Fibroblast of skin of right quadriceps (primary cell): ENCODE measurements around the gene FAM221A.
"Not testable (repeated sequence)": the region's sequence is repeated elsewhere in the genome, so short reads cannot be mapped to it uniquely, and the experiment has no call there.

Source experiments
- DNase-seq: peaks from one replicate; pipeline ENCODE4 v3.0.0-alpha.2; 2013

FAM221A gene, protein sequence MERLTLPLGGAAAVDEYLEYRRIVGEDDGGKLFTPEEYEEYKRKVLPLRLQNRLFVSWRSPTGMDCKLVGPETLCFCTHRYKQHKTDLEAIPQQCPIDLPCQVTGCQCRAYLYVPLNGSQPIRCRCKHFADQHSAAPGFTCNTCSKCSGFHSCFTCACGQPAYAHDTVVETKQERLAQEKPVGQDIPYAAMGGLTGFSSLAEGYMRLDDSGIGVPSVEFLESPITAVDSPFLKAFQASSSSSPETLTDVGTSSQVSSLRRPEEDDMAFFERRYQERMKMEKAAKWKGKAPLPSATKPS

DNA sequence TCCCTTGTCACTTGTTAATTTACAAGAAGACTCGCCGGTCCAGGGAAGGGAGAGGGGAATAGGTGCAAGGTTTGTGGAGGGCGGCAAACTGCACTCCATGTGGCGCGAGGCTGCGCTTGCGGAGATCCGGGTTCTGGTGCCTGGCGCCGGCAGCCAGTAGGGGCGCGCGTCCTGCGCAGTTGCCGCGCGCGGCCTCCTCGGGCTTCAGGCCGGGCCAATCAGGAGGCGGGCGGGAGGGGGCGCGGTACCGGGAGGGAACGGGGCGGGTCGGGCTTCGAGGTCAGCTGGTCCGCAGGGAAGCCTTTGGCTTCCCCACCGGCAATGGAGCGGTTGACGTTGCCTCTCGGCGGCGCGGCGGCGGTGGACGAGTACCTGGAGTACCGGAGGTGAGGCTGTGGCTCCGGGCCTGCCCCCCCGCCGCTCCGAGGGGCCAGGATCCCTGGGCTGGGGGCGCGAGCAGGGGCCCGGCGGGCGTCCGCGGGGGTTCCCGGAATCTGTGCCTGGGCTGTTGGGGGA lies at the start of gene FAM221A:
Gene FAM221A (plus strand): TSS at position 302 of the 516 bp plus-strand sequence. CDS start 20 bp downstream, at position 322.
- DNase-seq = peak; percentile 69

DNA sequence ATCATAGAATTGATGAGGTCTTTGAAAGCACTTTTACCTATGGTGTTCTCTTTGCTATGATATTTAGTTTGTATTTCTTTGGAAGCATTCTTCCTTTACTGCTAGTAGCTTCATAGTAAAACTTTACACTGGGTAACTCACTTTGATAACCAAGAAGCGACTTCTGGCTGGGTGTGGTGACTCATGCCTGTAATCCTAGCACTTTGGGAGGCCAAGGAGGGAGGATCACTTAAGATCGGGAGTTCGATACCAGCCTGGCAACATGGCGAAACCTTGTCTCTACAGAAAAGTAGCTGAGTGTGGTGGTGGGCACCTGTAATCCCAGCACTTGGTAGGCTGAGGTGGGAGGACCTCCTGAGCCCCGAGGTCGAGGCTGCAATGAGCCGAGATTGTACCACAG lies 46.6 kb upstream of the FAM221A start:
- no peak for DNase-seq

- no peak for DNase-seq
Observed at GRCh38 chr7:23645822-23646221, 34.2 kb upstream of the FAM221A start.

DNA sequence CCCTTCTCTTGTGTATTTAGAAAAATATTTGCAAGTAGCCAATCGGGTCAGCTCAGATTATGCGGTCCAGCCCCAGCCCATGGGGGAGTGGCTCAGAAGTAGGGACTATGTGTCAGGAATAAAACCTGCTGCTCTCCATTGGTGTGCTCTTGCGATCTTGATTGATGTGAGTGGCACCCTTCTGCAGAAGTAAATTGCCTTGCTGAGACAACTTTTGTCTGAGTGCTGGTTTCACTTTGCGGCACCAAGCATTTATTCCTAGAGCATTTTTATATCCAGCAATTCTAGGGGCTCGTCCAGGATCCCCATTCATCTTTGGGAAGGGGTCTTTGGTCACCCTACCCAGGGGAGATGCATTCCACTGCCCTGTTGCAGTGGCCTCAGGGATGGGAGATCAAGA lies 26.1 kb upstream of the FAM221A start:
- DNase-seq = no peak

GRCh38 chr7:23654508-23654907 lies 25.5 kb upstream of the FAM221A start:
- DNase-seq = no peak

GRCh38 chr7:23655433-23655832 lies 24.6 kb upstream of the FAM221A start:
- DNase-seq = no peak

GRCh38 chr7:23658831-23659427 lies 21.1 kb upstream of the FAM221A start:
- no peak for DNase-seq

DNA sequence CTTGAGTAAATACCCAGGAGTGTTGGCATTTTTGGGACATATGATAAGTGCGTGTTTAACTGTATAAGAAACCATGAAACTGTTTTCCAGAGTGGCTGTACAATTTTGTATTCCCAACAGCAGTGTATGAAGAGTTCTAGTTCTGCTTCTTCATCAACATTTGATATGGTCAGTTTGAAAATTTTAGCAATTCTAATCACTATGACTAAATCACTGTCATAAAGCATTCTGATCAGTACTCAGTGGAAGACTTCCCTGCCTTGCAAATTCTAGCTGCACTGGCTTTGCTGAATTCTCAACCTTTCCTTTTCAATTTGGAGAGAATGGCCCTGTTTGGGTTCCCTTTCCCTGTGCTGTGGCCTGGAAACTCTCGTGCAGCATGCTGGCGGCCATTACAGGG lies 18.6 kb upstream of the FAM221A start:
- DNase-seq = no peak

GRCh38 chr7:23662124-23662983 lies 17.6 kb upstream of the FAM221A start:
- peak; percentile 38 for DNase-seq

DNA sequence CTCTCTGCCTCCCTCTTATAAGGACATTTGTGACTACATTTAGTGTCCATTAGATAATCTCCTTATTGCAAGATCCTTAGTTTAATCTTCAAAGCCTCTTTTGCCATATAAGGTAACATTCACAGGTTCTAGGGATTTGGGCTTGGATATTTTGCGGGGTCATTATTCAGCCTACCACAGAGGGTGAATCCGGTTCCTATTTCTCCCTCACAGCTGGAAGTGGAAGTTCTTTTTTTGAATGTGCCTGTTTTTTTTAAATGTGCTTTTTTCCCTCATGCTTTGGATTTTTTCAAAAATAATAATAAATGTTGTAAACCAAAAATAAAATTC lies 17.1 kb upstream of the FAM221A start:
- no peak for DNase-seq

GRCh38 chr7:23664122-23664521 lies 15.9 kb upstream of the FAM221A start:
- no peak for DNase-seq

DNA sequence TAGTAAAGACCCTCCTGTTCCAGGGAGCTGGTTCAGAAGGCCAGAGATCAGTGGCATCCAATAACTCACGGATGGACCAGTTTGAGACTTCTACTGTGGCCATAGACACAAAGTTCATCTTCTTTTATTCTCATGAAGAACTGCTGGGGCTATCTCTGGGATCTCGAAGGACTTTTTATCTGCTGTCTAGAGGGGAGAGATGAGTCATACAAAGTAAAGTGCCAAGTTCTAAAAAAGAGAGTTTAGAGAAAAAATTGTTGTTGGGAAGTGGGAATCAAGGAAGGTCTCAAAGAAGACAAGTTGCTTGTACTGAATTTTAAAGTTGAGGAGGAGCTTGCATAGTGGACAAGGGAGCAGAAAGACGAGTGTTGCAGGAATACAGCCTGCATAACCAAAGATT lies 8.0 kb upstream of the FAM221A start:
- no peak for DNase-seq

DNA sequence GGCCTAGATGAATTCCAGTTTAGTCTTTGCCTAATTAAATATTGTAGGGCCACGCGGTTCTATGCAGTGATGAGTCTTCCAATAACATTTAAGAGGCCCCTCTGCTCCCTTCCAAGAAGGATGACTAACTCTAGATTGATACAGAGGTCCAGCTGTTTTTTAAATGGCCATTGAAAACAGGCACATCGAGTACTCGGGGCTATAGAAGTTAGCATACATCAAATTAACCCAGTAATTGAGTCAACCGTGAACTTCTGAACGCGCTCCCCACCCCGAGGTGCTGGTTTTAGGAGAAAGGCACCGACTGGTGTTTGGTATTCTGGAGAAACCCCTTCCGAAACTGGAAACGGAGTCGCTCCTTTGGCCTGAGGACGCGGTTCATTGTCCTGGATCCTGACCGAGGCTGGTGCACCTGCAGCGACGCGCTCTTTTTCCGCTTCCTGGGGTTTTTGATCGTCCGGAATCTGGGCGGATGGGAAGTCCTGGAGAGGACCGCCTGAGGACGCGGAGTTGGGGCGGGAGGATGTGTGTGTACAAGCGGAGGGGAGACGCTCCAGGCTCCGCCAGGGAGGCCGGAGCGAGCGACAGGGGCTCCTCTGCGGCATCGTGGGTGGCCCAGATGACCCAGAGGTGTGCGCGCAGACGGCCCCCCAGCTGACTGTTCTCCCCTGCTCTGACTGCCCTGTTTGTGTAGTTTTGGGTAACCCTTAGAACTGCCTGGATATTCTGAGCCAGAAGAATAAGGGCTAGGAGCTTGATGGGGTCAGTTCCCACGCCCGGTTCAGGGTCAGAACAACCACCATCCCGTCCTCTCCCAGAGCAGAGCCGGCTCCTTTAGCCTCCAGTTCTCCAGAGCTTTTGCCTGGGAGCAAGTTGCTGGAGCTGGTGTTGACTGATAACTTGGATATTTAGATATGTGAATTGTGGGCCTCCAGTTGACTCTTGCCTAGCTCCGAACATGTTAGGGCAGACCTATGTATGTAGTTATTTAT lies 711 bp downstream of the FAM221A start:
- DNase-seq = peak; percentile 38

DNA sequence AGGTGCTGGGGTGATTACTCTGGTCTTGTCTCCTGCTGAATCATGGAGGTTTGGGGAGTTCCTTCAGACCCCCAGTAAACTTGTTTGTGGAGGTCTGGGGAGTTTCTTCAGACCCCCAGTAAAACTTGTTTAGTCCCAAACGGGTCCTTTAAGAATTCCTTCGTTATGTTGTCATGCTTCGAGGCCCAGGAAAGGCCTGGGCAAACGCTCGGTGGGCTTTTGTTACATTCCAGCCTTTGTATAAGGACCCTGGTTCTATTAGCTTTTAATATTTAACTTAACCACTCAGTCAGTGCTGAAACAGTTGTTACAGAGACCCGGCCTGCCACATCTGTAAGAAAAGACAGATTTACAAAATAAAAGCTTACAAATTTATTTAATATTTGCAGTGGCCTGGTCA lies 4.0 kb downstream of the FAM221A start:
- not testable (repeated sequence) for DNase-seq

DNA sequence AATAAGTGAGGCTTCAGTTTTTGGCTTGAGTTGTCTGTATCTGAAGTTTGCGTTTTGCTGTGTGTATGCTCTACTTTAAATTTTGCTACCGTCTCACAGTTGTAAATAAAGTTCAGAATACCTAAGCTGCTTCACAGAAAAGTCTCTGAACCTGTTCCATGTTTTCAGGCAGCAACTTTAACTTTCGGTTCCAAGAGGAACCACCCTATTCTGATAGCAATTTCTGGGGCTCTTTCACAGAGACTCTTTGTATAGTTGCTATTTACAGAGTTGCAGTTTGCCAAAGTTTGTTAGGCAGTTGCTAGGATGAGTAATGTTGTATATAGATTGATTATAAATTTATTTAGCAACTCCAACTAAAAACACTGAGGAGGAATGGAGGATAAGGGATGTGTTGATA lies 5.7 kb downstream of the FAM221A start:
- no peak for DNase-seq

DNA sequence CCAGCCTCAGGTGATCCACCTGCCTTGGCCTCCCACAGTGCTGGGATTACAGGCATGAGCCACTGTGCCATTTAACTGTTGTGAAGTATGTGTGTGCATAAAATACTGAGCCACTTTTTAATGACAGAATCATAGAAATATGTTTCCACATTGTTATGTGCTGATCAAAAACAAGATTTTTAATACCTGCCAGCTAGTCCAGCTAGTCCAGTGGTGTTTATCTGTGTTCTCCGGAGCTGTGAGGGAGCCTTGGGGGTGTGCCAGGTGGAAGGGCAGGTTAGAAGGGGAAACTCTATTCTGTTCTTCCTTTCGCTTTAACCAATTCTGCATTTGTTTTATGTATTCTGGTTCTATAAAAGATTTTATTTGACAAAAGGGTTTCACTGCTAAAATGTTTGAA lies 7.0 kb downstream of the FAM221A start:
- DNase-seq = peak; percentile 17

DNA sequence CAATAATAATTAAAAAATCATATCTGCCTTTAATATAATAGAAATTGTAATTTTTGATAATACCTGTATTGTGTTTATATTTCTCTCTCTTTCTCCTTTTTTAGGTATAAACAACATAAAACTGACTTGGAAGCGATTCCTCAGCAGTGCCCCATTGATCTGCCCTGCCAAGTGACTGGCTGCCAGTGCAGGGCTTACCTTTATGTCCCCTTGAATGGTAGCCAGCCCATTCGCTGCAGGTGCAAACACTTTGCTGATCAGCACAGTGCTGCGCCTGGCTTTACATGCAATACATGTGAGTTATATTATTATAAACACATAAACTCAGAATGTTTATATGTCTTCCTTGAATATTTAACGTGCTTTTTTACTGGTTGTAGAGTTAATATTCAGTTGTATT lies 9.2 kb downstream of the FAM221A start:
- no peak for DNase-seq

- DNase-seq = peak; percentile 13
Observed at GRCh38 chr7:23691320-23691719, 11.3 kb downstream of the FAM221A start.

GRCh38 chr7:23693224-23693623 lies 13.2 kb downstream of the FAM221A start:
- no peak for DNase-seq

DNA sequence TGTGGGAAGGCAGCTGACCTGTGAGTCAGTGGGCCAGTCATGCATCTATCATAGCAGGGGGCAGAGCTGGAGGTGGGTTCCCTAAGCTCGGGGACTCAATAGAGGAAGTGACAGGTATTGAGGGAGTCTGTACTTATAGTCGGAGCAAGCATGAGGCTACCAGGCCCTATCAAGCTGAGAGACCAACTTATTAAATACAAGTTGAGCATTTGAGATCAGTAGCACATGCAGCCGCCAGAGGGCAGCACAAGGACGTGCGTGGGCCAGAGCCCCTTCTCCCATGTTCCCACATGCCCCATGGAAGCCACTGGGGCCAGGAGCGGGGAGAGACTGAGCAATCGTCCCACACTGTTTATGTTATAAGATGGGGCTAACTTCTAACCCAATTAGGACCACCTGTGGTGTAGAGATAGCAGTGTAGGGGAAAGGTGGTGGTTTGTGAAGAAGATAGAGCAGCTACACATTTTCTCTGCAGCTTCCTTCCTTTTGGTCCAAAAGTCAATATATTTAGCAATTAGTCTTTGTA lies 17.0 kb downstream of the FAM221A start:
- peak; percentile 50 for DNase-seq

- DNase-seq = no peak
Observed at GRCh38 chr7:23698822-23699221, 18.8 kb downstream of the FAM221A start.

- no peak for DNase-seq
Observed at GRCh38 chr7:23700046-23700445, 20.0 kb downstream of the FAM221A start.
